GM21717 (cell line): ENCODE results near the gene RASSF4.
"Not testable (repeated sequence)": the region's sequence is repeated elsewhere in the genome, so short reads cannot be mapped to it uniquely, and the experiment has no call there.

Experiments
- ATAC-seq: cut with Tn5 transposase; IDR thresholded peaks from one replicate; pipeline ENCODE4 v1.9.1; 2021; ENCODE audit warnings: mild to moderate bottlenecking, moderate library complexity; ENCODE audit not compliant: unreplicated experiment

Gene RASSF4

DNA sequence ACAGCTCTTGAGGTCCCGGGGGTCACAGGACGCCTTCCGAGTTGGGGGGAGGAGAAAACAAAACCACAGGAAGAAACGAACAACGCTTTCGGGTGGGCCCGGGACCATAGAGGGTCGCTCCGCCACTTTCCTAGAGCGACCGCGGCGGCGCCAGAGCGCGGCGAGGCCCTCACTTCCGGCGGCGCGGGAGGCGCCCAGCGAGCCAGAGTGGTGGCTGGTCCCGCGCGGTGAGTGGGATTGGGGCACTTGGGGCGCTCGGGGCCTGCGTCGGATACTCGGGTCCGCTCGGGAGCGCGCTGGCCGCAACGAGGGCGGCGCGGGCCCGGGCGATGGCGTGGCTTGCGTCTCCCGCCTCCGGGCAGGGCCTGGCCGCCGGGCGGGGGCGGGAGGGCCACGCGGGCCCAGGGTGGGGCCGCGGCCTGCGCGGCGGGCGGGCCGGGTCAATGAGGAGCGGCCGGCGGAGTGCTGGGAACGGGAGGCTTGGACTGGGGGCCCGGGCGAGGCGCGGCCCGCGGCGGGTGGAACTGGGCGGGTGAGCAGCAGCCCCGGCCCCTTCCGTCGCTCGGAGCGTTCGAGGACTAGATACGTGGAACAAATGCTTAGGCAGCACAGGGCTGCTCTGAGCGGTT, 41.3 kb downstream of the RASSF4 start, which contains the start of gene ZNF22:
ZNF22 (plus strand) TSS at position 172 of the 629 bp plus-strand sequence. CDS start 2,446 bp downstream, outside the sequence.
- ATAC-seq: peak; percentile 77

DNA sequence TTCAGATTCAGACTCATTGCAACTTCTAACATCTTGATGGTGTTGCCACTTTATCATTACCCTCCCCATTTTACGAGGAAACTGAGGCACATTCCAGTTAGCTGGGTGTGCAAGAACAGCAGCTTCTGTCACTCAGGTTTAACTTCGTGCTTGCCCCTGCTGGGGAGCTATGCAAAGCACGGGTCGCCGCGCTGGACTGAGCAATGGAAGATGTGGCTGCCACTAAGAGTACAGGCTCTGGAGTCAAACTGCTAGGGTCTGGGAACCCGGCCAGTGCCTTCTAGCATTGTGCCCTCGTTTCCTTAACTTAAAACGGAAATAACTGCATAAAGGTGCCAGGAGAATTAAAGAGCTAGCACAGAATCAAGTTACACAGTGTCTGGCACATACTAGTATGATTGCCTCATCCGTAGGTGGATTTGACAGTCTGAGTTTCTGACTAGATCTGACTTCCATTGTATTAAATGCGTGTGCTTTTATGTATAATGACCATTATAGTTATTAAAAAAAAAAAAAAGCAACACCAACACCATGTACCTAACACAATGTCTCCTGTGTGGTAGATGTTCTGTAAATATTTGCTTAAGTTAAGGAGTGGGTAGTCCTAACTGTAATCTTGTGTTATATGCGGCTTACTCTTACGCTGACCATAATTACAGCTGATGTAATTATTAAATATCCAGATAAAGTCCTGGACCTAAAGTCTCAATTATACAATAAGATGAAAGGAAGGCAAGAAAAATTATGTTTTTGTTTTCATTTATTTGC, 42.0 kb downstream of the RASSF4 start:
- ATAC-seq: peak; percentile 87

GRCh38 chr10:45003432-45004000, 43.9 kb downstream of the RASSF4 start:
- no peak for ATAC-seq

DNA sequence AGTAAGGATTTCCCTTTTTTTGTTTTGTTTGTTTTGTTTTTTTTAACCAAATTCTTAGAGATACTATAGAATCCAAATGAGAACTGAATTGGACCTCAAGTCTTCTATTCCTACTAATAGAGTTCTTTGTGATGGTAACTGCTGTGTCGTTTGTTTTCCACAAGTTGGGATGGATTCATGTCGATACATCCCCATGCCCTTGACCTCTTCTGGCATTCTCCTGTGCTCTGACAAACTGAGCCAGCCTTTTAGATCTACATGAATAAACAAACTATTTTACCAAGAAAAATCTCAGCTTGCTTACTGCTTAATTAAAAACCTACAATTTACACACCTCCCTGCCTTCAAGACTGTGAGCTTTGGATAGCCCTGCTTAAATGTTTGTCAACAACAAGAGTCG, 45.1 kb downstream of the RASSF4 start:
- no peak for ATAC-seq

DNA sequence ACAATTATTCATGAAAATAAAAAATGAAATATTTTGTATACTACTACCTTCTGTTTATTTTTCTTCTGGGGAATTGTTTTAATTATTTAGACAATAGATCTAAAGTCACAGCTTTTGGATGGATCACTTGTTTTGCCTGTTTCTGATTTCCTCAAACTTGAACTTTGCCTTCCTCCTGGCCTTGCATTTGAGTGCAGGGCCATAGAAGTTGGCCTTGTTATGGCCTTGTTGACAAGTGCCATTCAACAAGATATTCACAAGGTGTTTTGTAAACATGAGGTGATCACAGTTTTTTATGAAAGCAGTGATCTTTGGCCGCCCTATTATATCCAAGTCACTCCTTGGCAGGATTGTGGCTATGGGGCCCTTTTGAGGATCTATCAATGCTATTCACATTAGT, 45.7 kb downstream of the RASSF4 start:
- no peak for ATAC-seq

GRCh38 chr10:45006276-45007030, 46.9 kb downstream of the RASSF4 start:
- no peak for ATAC-seq

DNA sequence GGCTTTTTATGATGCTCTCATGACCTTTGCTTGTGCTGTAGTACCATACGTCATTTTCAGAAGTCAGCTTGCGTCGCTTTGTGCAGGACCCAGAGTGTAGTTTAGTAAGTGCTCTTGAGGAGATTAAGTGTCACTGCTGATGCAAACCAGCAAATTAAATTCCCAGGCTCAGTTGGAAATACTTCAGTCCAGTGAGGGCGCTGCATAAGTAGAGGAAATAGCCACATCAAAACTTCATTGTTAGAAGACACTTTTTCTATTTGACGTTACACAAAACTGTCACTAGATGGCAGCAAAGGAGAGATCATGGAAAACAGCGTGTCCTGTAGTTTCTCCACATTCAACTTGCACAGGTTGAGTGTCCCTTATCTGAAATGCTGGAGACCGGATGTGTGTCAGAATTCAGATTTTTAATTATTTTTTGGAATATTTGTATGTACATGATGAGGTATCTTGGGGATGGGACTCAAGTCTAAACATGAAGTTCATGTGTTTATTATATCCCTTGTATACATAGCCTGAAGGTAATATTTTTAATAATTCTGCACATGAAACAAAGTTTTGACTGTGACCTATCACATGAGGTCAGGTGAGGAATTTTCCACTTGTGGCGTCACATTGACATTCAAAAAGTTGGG, 49.0 kb downstream of the RASSF4 start:
- ATAC-seq: no peak

- ATAC-seq: not testable (repeated sequence)
Measured at GRCh38 chr10:45014557-45014956, 55.0 kb downstream of the RASSF4 start.

DNA sequence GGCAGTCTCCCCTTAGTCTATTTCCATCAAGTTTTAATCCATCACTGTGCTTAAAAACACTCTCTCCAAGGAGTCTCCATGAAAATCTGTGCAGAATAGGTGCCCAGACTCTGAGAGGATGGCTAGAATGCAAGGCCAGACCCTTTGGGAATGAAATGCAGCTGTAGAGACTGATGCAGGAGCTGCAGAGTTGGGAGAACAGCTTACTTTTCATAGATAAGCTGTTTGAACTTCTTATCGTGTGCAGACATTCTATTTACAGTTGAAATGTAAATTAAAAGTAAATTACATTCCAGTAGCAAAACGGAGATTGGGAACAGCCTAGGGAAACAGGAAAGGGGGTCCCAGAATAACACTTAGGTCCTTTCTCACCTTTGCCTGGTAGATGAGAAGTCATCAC, 56.0 kb downstream of the RASSF4 start:
- no peak for ATAC-seq

- no peak for ATAC-seq
Measured at GRCh38 chr10:45023426-45023825, 63.8 kb downstream of the RASSF4 start.

DNA sequence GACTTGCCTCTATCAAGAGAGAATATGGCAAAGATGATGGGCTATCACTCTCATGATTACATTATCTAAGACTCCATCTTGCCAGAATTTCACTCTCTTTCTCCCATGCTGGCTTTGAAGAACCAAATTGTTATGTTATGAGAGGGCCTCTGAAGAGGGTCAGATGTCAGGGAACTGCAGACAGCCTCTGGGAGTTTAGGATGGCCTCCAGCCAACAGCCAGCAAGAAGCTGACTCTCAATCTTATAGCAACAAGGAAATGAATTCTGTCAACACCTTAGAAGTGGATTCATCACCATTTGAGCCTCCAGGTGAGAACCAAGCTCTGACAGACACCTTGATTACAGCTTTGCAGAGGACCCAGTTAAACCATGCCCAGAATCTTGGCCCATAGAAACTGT, 74.7 kb downstream of the RASSF4 start:
- ATAC-seq: no peak

- ATAC-seq: no peak
Measured at GRCh38 chr10:45035673-45036072, 76.1 kb downstream of the RASSF4 start.

GRCh38 chr10:45040921-45041542, 81.4 kb downstream of the RASSF4 start:
- ATAC-seq: no peak

DNA sequence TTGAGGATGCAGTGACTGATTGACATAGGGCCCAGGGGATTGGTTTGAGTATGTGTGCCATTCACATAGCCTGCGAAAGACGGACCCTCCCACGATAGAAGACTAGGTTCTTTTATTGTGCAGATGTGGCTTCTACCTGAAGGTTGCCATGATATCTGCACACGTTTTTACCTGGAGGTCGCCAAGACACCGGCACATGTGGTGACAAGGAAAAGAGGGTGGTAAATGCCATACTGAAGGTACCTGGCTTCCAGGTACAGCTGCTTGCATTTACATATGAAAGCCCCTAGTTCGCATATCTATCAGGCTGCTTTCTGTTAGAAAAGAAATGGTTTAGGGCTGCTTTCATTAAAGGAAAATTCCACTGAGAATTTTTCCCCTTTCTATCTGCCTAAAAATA, 84.7 kb downstream of the RASSF4 start:
- no peak for ATAC-seq
